MCF 10A (cell line): Measurements from ENCODE around the gene SLC38A7. TPM values are rescaled to one million over a fixed set of nuclear protein-coding genes. Genes with fewer than 3 reads are reported as not detected.

Experiments used
- BruUV-seq: library from RNA; stranded (reverse); fragments of 400-500 nt; replicated peaks from 2 replicates; lab custom pipeline; 2021; lab: Mats Ljungman, UMichigan
- CTCF ChIA-PET: fragments of 300-600 bp; sonication (Branson Sonifier 250); formaldehyde crosslinking; extraction: SDS; loops from one replicate; lab custom pipeline; 2021; ENCODE audit warnings: antibody characterized with exemption, inconsistent platforms; lab: Yijun Ruan, JAX
- POLR2A ChIA-PET: fragments of 300-600, 350-650 bp; sonication (Branson Sonifier 250); formaldehyde crosslinking; extraction: SDS; loops from one replicate; lab custom pipeline; 2020; ENCODE audit warnings: antibody characterized with exemption, inconsistent platforms; lab: Yijun Ruan, JAX
- DNase-seq: peaks from one replicate; pipeline ENCODE4 v3.0.0-alpha.2; 2018; ENCODE audit not compliant: unreplicated experiment
- H3K27ac Mint-ChIP-seq: one replicate; pipeline ENCODE4 v1.8.0; 2022; ENCODE audit warnings: mild to moderate bottlenecking, low read depth, mixed read lengths; ENCODE audit not compliant: unreplicated experiment
- H3K27me3 Mint-ChIP-seq: one replicate; pipeline ENCODE4 v1.8.0; 2022; ENCODE audit warnings: mixed read lengths; ENCODE audit not compliant: insufficient read depth, unreplicated experiment
- H3K36me3 Mint-ChIP-seq: one replicate; pipeline ENCODE4 v1.8.0; 2022; ENCODE audit warnings: mild to moderate bottlenecking, moderate library complexity, mixed read lengths; ENCODE audit not compliant: insufficient read depth, unreplicated experiment
- H3K4me1 Mint-ChIP-seq: one replicate; pipeline ENCODE4 v1.8.0; 2022; ENCODE audit warnings: mixed read lengths; ENCODE audit not compliant: insufficient read depth, unreplicated experiment
- H3K4me3 Mint-ChIP-seq: one replicate; pipeline ENCODE4 v1.8.0; 2022; ENCODE audit warnings: mild to moderate bottlenecking, moderate library complexity, mixed read lengths; ENCODE audit not compliant: unreplicated experiment
- H3K9me3 Mint-ChIP-seq: one replicate; pipeline ENCODE4 v1.8.0; 2022; ENCODE audit warnings: mixed read lengths; ENCODE audit not compliant: unreplicated experiment
- CTCF ChIP-seq: fragments of 200-600 bp; IDR thresholded peaks from one replicate; pipeline ENCODE4 v1.8.0; 2022; ENCODE audit warnings: antibody characterized with exemption, mild to moderate bottlenecking; ENCODE audit not compliant: unreplicated experiment
- intact Hi-C: fragments of 100-400 bp; cut with micrococcal nuclease; formaldehyde crosslinking; loops from 2 replicates; pipeline ENCODE4 v1.14.1; 2022
- total RNA-seq: library from RNA; stranded (reverse); gene quantifications from 2 replicates; pipeline ENCODE4 v1.2.3, GENCODE V29; 2022

SLC38A7 gene
- total RNA-seq, 1 experiment from 2014 or later = 12.6 TPM

DNA sequence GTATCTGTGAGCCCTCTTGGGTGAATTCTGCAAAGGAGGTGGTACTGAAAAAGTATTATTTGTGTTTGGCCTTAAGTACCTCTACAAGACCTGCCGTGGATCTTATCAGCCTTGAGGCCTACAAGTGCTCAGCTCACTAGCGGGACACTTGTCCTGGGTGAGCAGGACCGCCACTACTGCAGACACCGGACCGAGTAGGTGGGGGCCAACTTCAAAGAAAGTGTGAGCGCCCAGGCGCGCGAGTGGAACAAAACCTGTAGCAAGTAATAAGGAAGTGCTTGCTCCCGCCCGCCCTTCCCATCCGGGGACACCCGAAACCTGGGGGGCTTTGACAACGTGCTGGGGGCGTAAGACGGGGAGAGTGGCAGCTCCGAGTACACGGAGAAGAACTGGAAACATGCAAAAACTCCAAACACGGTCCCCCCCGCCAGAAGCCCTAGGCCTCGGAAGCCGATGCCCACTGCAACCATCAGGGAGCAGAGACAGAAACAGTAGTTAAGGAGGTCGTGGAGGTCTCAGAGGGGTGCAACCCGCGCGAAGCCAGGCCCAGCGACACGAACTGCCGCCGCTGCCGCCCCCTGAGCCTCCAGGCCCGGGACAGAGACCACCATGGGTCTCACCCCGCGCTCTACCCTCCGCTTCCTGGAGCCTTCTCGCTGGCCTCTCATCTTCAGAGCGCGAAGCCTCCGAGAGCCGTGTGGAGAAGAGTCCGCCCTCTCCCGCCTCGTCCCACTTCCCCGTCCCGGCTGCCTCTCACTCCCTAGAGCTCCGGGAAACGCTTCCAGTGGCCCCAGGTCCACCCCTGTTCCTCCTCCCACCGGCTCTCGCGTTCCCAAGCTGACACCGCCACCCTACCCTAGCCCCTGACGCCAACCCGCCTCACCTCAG is 55.5 kb downstream of the SLC38A7 start:
- DNase-seq = peak; percentile 37
- TF ChIP-seq CTCF = no peak
- intact Hi-C loops = no loop called here
- Mint-ChIP-seq H3K27me3 (no peaks in the 10 kb centered on the region), H3K36me3 (peaks cover 36% of the 10 kb centered on the region), H3K4me1 (peaks cover 7% of the 10 kb centered on the region), H3K9me3 (no peaks in the 10 kb centered on the region), H3K27ac (peak overlapping the region; percentile 100), H3K4me3 (peak overlapping the region; percentile 99)
- BruUV-seq = no TSS peak
- CTCF ChIA-PET = interaction anchor here (0.6 to 1.0 kb wide), 3 partner anchors 21 to 330 kb away, joined by 4 to 6 read pairs (median 4); no protein-coding TSS in a partner anchor
- POLR2A ChIA-PET = interaction anchor here (0.6 to 3.4 kb wide), 16 partner anchors 9 to 500 kb away, joined by 3 to 15 read pairs (median 3); partner anchors contain the start of genes CFAP20 and SLC38A7

GRCh38 chr16:58624209-58624608 is 60.4 kb downstream of the SLC38A7 start:
- TF ChIP-seq CTCF = no peak
- CTCF ChIA-PET = no interaction called here
- no TSS peak for BruUV-seq
- Mint-ChIP-seq H3K4me3 (no peak overlapping the region), H3K4me1 (peaks cover 7% of the 10 kb centered on the region), H3K27ac (no peak overlapping the region), H3K36me3 (peaks cover 75% of the 10 kb centered on the region), H3K9me3 (no peaks in the 10 kb centered on the region), H3K27me3 (no peaks in the 10 kb centered on the region)
- intact Hi-C loops = no loop called here
- POLR2A ChIA-PET = no interaction called here
- no peak for DNase-seq

GRCh38 chr16:58620396-58620795 is 64.2 kb downstream of the SLC38A7 start:
- intact Hi-C loops = no loop called here
- Mint-ChIP-seq H3K4me1 (no peaks in the 10 kb centered on the region), H3K27me3 (no peaks in the 10 kb centered on the region), H3K27ac (no peak overlapping the region), H3K36me3 (peaks cover 84% of the 10 kb centered on the region), H3K9me3 (no peaks in the 10 kb centered on the region), H3K4me3 (no peak overlapping the region)
- no TSS peak for BruUV-seq
- ChIA-PET CTCF (no interaction called here), POLR2A (no interaction called here)
- no peak for TF ChIP-seq CTCF
- DNase-seq = no peak

DNA sequence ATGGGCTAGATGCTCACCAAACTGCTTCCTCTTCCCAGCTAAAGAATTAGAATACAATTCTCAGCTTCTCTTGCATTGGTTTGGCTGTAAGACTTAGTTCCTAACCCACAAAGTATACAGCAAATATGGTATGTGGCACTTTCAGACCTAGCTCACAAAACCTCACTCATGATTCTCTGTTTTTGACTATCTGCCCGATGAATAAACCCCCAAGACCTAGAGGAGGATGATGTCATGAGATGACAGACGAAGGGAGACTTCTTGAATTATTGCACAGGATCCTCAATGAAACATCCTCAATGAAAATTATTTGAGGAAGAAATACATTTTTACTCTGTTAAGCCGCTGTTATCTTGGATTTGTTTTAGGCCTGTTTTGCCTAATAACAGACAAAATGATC is 69.3 kb downstream of the SLC38A7 start:
- no TSS peak for BruUV-seq
- no peak overlapping the region for H3K27ac Mint-ChIP-seq

More for the DNA sequence above, 69.3 kb downstream of the SLC38A7 start:
- CTCF ChIA-PET = no interaction called here
- Mint-ChIP-seq H3K9me3 (no peaks in the 10 kb centered on the region), H3K27me3 (no peaks in the 10 kb centered on the region), H3K4me1 (no peaks in the 10 kb centered on the region), H3K36me3 (peaks cover 60% of the 10 kb centered on the region), H3K4me3 (no peak overlapping the region)
- DNase-seq = no peak
- TF ChIP-seq CTCF = no peak
- intact Hi-C loops = no loop called here
- POLR2A ChIA-PET = no interaction called here
